ENCODE data around the gene FUT7. TPM values are rescaled to one million over a fixed set of nuclear protein-coding genes. Genes with fewer than 3 reads are reported as not detected.
A peak's percentile ranks its signal among the peaks of the same experiment; 100 is the strongest.

The FUT7 gene
- total and polyA plus RNA-seq, 2 of the 13 experiments (the other 11 are each of a cell fraction or from before 2014, with no cell fraction given), result 0.05 TPM; not detected in 1

- TF ChIP-seq, protein P1, sequence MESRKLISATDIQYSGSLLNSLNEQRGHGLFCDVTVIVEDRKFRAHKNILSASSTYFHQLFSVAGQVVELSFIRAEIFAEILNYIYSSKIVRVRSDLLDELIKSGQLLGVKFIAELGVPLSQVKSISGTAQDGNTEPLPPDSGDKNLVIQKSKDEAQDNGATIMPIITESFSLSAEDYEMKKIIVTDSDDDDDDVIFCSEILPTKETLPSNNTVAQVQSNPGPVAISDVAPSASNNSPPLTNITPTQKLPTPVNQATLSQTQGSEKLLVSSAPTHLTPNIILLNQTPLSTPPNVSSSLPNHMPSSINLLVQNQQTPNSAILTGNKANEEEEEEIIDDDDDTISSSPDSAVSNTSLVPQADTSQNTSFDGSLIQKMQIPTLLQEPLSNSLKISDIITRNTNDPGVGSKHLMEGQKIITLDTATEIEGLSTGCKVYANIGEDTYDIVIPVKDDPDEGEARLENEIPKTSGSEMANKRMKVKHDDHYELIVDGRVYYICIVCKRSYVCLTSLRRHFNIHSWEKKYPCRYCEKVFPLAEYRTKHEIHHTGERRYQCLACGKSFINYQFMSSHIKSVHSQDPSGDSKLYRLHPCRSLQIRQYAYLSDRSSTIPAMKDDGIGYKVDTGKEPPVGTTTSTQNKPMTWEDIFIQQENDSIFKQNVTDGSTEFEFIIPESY (CRISPR knock-in tag; IDR thresholded peaks at IDR 0.05), result peak; percentile 77
- TF ChIP-seq PCBP2 (optimal IDR thresholded peaks at IDR 0.05; ENCODE audit: low read depth, low read length, poor library complexity, severe bottlenecking) (no peak), ZNF274 (CRISPR knock-in tag; IDR thresholded peaks at IDR 0.05) (0 out of 2 replicates have a peak, but pooled peaks have one; percentile 44), ZNF672 (CRISPR knock-in tag; IDR thresholded peaks at IDR 0.05) (no peak), ZNF567 (CRISPR knock-in tag; IDR thresholded peaks at IDR 0.05; ENCODE audit: borderline replicate concordance) (no peak), RAD51 (IDR thresholded peaks at IDR 0.05; ENCODE audit: borderline replicate concordance) (no peak), NFATC3 (CRISPR knock-in tag; IDR thresholded peaks at IDR 0.05) (no peak), DRAP1 (CRISPR knock-in tag; IDR thresholded peaks at IDR 0.05) (peak; percentile 24; the same call in 1 of the 2 replicates), KDM3A (CRISPR knock-in tag; IDR thresholded peaks at IDR 0.05; ENCODE audit: low read depth) (peak; percentile 80; the same call in 1 of the 2 replicates), TRAFD1 (CRISPR knock-in tag; IDR thresholded peaks at IDR 0.05; ENCODE audit: borderline replicate concordance) (no peak), ARID5B (CRISPR knock-in tag; IDR thresholded peaks at IDR 0.05) (0 out of 2 replicates have a peak, but pooled peaks have one; percentile 22), ZEB1 (IDR thresholded peaks at IDR 0.05; ENCODE audit: insufficient replicate concordance, low read depth) (no peak), ZNF317 (CRISPR knock-in tag; IDR thresholded peaks at IDR 0.05) (no peak), ZNF367 (CRISPR knock-in tag; IDR thresholded peaks at IDR 0.05; ENCODE audit: borderline replicate concordance) (no peak), ZNF816 (CRISPR knock-in tag; IDR thresholded peaks at IDR 0.05; ENCODE audit: borderline replicate concordance) (no peak), BATF2 (CRISPR knock-in tag; IDR thresholded peaks at IDR 0.05) (no peak), SMAD1 (CRISPR knock-in tag; IDR thresholded peaks at IDR 0.05; ENCODE audit: borderline replicate concordance, low read depth) (peak; percentile 44; the same call in 1 of the 2 replicates), ZFY (CRISPR knock-in tag; IDR thresholded peaks at IDR 0.05) (no peak)
- TF ChIP-seq, protein P2, sequence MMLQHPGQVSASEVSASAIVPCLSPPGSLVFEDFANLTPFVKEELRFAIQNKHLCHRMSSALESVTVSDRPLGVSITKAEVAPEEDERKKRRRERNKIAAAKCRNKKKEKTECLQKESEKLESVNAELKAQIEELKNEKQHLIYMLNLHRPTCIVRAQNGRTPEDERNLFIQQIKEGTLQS (CRISPR knock-in tag; IDR thresholded peaks at IDR 0.05), result 0 out of 2 replicates have a peak, but pooled peaks have one; percentile 19
These were observed 32.4 kb upstream of the FUT7 start (continued) for GRCh38 chr9:137064027-137064879.
